CD4-positive, alpha-beta memory T cell (primary cell): ENCODE measurements around the gene MTHFR. TPM values are rescaled to one million over a fixed set of nuclear protein-coding genes. Genes with fewer than 3 reads are reported as not detected.

Source experiments
- CTCF ChIA-PET: fragments of 350-600 bp; sonication (Branson Sonifier 250); formaldehyde crosslinking; loops from one replicate; lab custom pipeline; 2021; ENCODE audit warnings: inconsistent platforms; ENCODE audit not compliant: partially characterized antibody; lab: Charles Lee
- POLR2A ChIA-PET: fragments of 350-600 bp; sonication (Branson Sonifier 250); formaldehyde crosslinking; loops from one replicate; lab custom pipeline; 2021; ENCODE audit not compliant: partially characterized antibody; lab: Charles Lee
- DNase-seq, 5 donors: peaks; one replicate each; pipeline versions ENCODE4 v3.0.0 to v3.0.0-alpha.2; 2020 to 2022; ENCODE audit warnings: mixed read lengths in 1 of 5
- H3K27ac ChIP-seq: one replicate; pipeline ENCODE4 v1.7.0; 2013; ENCODE audit warnings: low read depth, low read length
- H3K27me3 ChIP-seq: 2 replicates; pipeline ENCODE4 v1.7.0; 2013; ENCODE audit warnings: mild to moderate bottlenecking, low read length, moderate library complexity; ENCODE audit not compliant: insufficient read depth
- H3K36me3 ChIP-seq: 2 replicates; pipeline ENCODE4 v1.7.0; 2013; ENCODE audit warnings: mild to moderate bottlenecking, low read length, moderate library complexity; ENCODE audit not compliant: insufficient read depth
- H3K4me1 ChIP-seq: 2 replicates; pipeline ENCODE4 v1.7.0; 2013; ENCODE audit warnings: mild to moderate bottlenecking, low read length, moderate library complexity; ENCODE audit not compliant: insufficient read depth
- H3K4me3 ChIP-seq, 2 donors: one replicate each; pipeline ENCODE4 v1.7.0; 2013; ENCODE audit warnings: low read length in 2 of 2, mild to moderate bottlenecking in 1 of 2
- H3K9me3 ChIP-seq, 2 donors: one replicate each; pipeline ENCODE4 v1.7.0; 2013; ENCODE audit warnings: low read length in 2 of 2, control low read depth in 1 of 2; ENCODE audit not compliant: control insufficient read depth in 1 of 2
- H3K27ac Mint-ChIP-seq, 7 donors: one replicate each; pipeline ENCODE4 v1.8.0; 2020 to 2021; ENCODE audit warnings: mixed read lengths in 7 of 7, mild to moderate bottlenecking in 6 of 7, inconsistent platforms in 3 of 7, moderate library complexity in 3 of 7
- H3K27me3 Mint-ChIP-seq, 2 donors: one replicate each; pipeline ENCODE4 v1.8.0; 2020 to 2021; ENCODE audit warnings: mixed read lengths in 2 of 2
- H3K36me3 Mint-ChIP-seq, 2 donors: one replicate each; pipeline ENCODE4 v1.8.0; 2020 to 2021; ENCODE audit warnings: mixed read lengths in 2 of 2, inconsistent platforms in 1 of 2, mild to moderate bottlenecking in 1 of 2
- H3K4me1 Mint-ChIP-seq, 4 donors: one replicate each; pipeline ENCODE4 v1.8.0; 2020 to 2021; ENCODE audit warnings: mixed read lengths in 4 of 4, mild to moderate bottlenecking in 1 of 4
- H3K4me3 Mint-ChIP-seq, 8 donors: one replicate each; pipeline ENCODE4 v1.8.0; 2020 to 2021; ENCODE audit warnings: mixed read lengths in 8 of 8, mild to moderate bottlenecking in 7 of 8, moderate library complexity in 6 of 8, inconsistent platforms in 3 of 8
- H3K9me3 Mint-ChIP-seq, 8 donors: one replicate each; pipeline ENCODE4 v1.8.0; 2020 to 2021; ENCODE audit warnings: mixed read lengths in 8 of 8, mild to moderate bottlenecking in 5 of 8, inconsistent platforms in 3 of 8, moderate library complexity in 1 of 8
- intact Hi-C: fragments of 100-400 bp; cut with micrococcal nuclease; formaldehyde crosslinking; loops from one replicate; pipeline ENCODE4 v1.15.1; 2023
- polyA plus RNA-seq, 2 donors: library from polyadenylated mRNA; unstranded; fragments of 300-500 nt; fragmentation: Illumina TruSeq; gene quantifications; one replicate each; pipeline ENCODE4 v1.2.3, GENCODE V29; 2021
- total RNA-seq, 2 experiments: library from RNA; stranded (reverse); gene quantifications; one replicate each; pipeline ENCODE4 v1.2.3, GENCODE V29; 2021

The MTHFR gene
- total and polyA plus RNA-seq, 4 experiments from 2014 or later = 2.3 to 54.2 (median 29.8) TPM

GRCh38 chr1:11797525-11798216, 8.1 kb downstream of the MTHFR start:
- Histone ChIP-seq H3K36me3 (peaks cover 56% of the 10 kb centered on the region), H3K27me3 (no peaks in the 10 kb centered on the region), H3K9me3 (no peaks in the 10 kb centered on the region), H3K4me1 (peaks cover 8% of the 10 kb centered on the region), H3K27ac (no peak overlapping the region), H3K4me3 (no peak overlapping the region)
- no peak overlapping the region for H3K4me3 Mint-ChIP-seq
- peaks cover 2 to 18% (median 12%) of the 10 kb centered on the region in 4 donors for H3K4me1 Mint-ChIP-seq
- peaks cover 0 to 2% (median 0%) of the 10 kb centered on the region in 8 donors for H3K9me3 Mint-ChIP-seq
- POLR2A ChIA-PET = interaction anchor here (1.6 kb wide), 1 partner anchor 9 kb away, joined by 7 read pairs; the partner anchor contains the start of genes CLCN6 and MTHFR
- no peaks in the 10 kb centered on the region for H3K27me3 Mint-ChIP-seq
- peaks cover 25 to 53% of the 10 kb centered on the region in 2 donors for H3K36me3 Mint-ChIP-seq
- no peak overlapping the region for H3K27ac Mint-ChIP-seq
- CTCF ChIA-PET = interaction anchor here (1.0 to 1.3 kb wide), 2 partner anchors 12 to 147 kb away, joined by 3 to 4 read pairs; no protein-coding TSS in a partner anchor
- intact Hi-C loops = no loop called here
- no peak for DNase-seq

- DNase-seq = no peak
- no peak overlapping the region for H3K4me3 ChIP-seq
- no peaks in the 10 kb centered on the region for H3K9me3 ChIP-seq
- Mint-ChIP-seq H3K4me1 (peaks cover 0 to 5% (median 3%) of the 10 kb centered on the region in 4 donors), H3K9me3 (peaks cover 0 to 2% (median 0%) of the 10 kb centered on the region in 8 donors), H3K4me3 (no peak overlapping the region), H3K27ac (peak overlapping the region in 1 of 7 donors; percentile 47), H3K36me3 (peaks cover 30 to 62% of the 10 kb centered on the region in 2 donors), H3K27me3 (no peaks in the 10 kb centered on the region)
- intact Hi-C loops = no loop called here
- H3K27ac ChIP-seq = no peak overlapping the region
- CTCF ChIA-PET = no interaction called here
- POLR2A ChIA-PET = interaction anchor here (0.7 kb wide), 1 partner anchor 16 kb away, joined by 3 read pairs; no protein-coding TSS in a partner anchor
- no peaks in the 10 kb centered on the region for H3K4me1 ChIP-seq
- peaks cover 60% of the 10 kb centered on the region for H3K36me3 ChIP-seq
- no peaks in the 10 kb centered on the region for H3K27me3 ChIP-seq
Measured at GRCh38 chr1:11796036-11796828, 9.5 kb downstream of the MTHFR start.

- intact Hi-C loops = no loop called here
- no peaks in the 10 kb centered on the region for H3K9me3 ChIP-seq
- no peak for DNase-seq
- H3K9me3 Mint-ChIP-seq = peaks cover 0 to under 1% (median 0%) of the 10 kb centered on the region in 8 donors
- H3K4me1 ChIP-seq = no peaks in the 10 kb centered on the region
- CTCF ChIA-PET = no interaction called here
- H3K27ac ChIP-seq = no peak overlapping the region
- H3K36me3 Mint-ChIP-seq = peaks cover 30 to 62% of the 10 kb centered on the region in 2 donors
- H3K27me3 ChIP-seq = no peaks in the 10 kb centered on the region
- H3K27me3 Mint-ChIP-seq = no peaks in the 10 kb centered on the region
- H3K4me3 Mint-ChIP-seq = no peak overlapping the region
- POLR2A ChIA-PET = interaction anchor here (1.5 kb wide), 1 partner anchor 11 kb away, joined by 5 read pairs; the partner anchor contains the start of gene CLCN6
- H3K36me3 ChIP-seq = peaks cover 51% of the 10 kb centered on the region
- H3K4me3 ChIP-seq = no peak overlapping the region
- H3K27ac Mint-ChIP-seq = peak overlapping the region in 1 of 7 donors; percentile 47
- peaks cover 0 to 4% (median 2%) of the 10 kb centered on the region in 4 donors for H3K4me1 Mint-ChIP-seq
Measured at GRCh38 chr1:11795238-11795890, 10.4 kb downstream of the MTHFR start.

GRCh38 chr1:11794446-11795237, 11.1 kb downstream of the MTHFR start:
- H3K36me3 Mint-ChIP-seq = peaks cover 25 to 56% of the 10 kb centered on the region in 2 donors
- H3K4me1 ChIP-seq = no peaks in the 10 kb centered on the region
- intact Hi-C loops = no loop called here
- no peaks in the 10 kb centered on the region for H3K27me3 ChIP-seq
- H3K4me1 Mint-ChIP-seq = peaks cover 0 to 4% (median 2%) of the 10 kb centered on the region in 4 donors
- DNase-seq = no peak
- peak overlapping the region in 1 of 7 donors; percentile 41 for H3K27ac Mint-ChIP-seq
- H3K27ac ChIP-seq = no peak overlapping the region
- peaks cover 45% of the 10 kb centered on the region for H3K36me3 ChIP-seq
- ChIA-PET CTCF (no interaction called here), POLR2A (interaction anchor here (1.5 kb wide), 1 partner anchor 12 kb away, joined by 5 read pairs; the partner anchor contains the start of gene CLCN6)
- no peaks in the 10 kb centered on the region for H3K27me3 Mint-ChIP-seq
- no peak overlapping the region for H3K4me3 Mint-ChIP-seq
- no peaks in the 10 kb centered on the region for H3K9me3 ChIP-seq
- no peaks in the 10 kb centered on the region for H3K9me3 Mint-ChIP-seq
- no peak overlapping the region for H3K4me3 ChIP-seq

- Mint-ChIP-seq H3K27me3 (no peaks in the 10 kb centered on the region), H3K27ac (no peak overlapping the region), H3K4me1 (peaks cover 0 to 4% (median 0%) of the 10 kb centered on the region in 4 donors), H3K4me3 (no peak overlapping the region), H3K9me3 (no peaks in the 10 kb centered on the region), H3K36me3 (peaks cover 25 to 54% of the 10 kb centered on the region in 2 donors)
- ChIA-PET CTCF (no interaction called here), POLR2A (interaction anchor here (1.5 kb wide), 1 partner anchor 12 kb away, joined by 6 read pairs; the partner anchor contains the start of genes CLCN6 and MTHFR)
- no peaks in the 10 kb centered on the region for H3K4me1 ChIP-seq
- H3K36me3 ChIP-seq = peaks cover 40% of the 10 kb centered on the region
- H3K4me3 ChIP-seq = no peak overlapping the region
- H3K27me3 ChIP-seq = no peaks in the 10 kb centered on the region
- intact Hi-C loops = no loop called here
- DNase-seq = no peak
- no peak overlapping the region for H3K27ac ChIP-seq
- H3K9me3 ChIP-seq = no peaks in the 10 kb centered on the region
Measured at GRCh38 chr1:11793819-11794218, 11.9 kb downstream of the MTHFR start.

GRCh38 chr1:11792106-11792505, 13.7 kb downstream of the MTHFR start:
- peaks cover 25 to 45% of the 10 kb centered on the region in 2 donors for H3K36me3 Mint-ChIP-seq
- ChIA-PET CTCF (no interaction called here), POLR2A (interaction anchor here (1.6 kb wide), 1 partner anchor 116 kb away, joined by 4 read pairs; no protein-coding TSS in a partner anchor)
- no peaks in the 10 kb centered on the region for H3K9me3 Mint-ChIP-seq
- intact Hi-C loops = no loop called here
- Histone ChIP-seq H3K4me1 (no peaks in the 10 kb centered on the region), H3K27me3 (no peaks in the 10 kb centered on the region), H3K4me3 (no peak overlapping the region), H3K9me3 (no peaks in the 10 kb centered on the region), H3K36me3 (peaks cover 40% of the 10 kb centered on the region), H3K27ac (no peak overlapping the region)
- no peak overlapping the region for H3K4me3 Mint-ChIP-seq
- peak overlapping the region in 2 of 7 donors; percentile 59 to 60 for H3K27ac Mint-ChIP-seq
- no peaks in the 10 kb centered on the region for H3K27me3 Mint-ChIP-seq
- no peak for DNase-seq
- H3K4me1 Mint-ChIP-seq = peaks cover 0 to 4% (median 0%) of the 10 kb centered on the region in 4 donors
